Gastrocnemius medialis (tissue), 4 donors: ENCODE measurements around the gene TEX55. TPM values are rescaled to one million over a fixed set of nuclear protein-coding genes. Genes with fewer than 3 reads are reported as not detected.
"Not testable (repeated sequence)": the region's sequence is repeated elsewhere in the genome, so short reads cannot be mapped to it uniquely, and the experiment has no call there.

Source experiments
- ATAC-seq, 2 donors: fragments of 150-250 bp; one replicate each; pipeline ENCODE4 v1.9.1; 2016
- DNase-seq, 2 donors: peaks; one replicate each; pipeline ENCODE4 v3.0.0-alpha.2; 2019
- H3K27ac ChIP-seq, 4 donors: fragments of 200-600 bp; sonication (generic); 1 replicate in 1 of 4; 2 replicates in 3 of 4; pipeline ENCODE4 v1.5.1; 2016 to 2018; ENCODE audit warnings: mild to moderate bottlenecking in 2 of 4, moderate library complexity in 1 of 4
- H3K27me3 ChIP-seq, 3 donors: fragments of 200-600 bp; sonication (generic) in 2 of 3; 1 replicate in 1 of 3; 2 replicates in 2 of 3; pipeline versions ENCODE4 v1.5.1 to v1.6.0; 2016 to 2019; ENCODE audit warnings: mild to moderate bottlenecking in 1 of 3, moderate library complexity in 1 of 3
- H3K36me3 ChIP-seq, 2 donors: fragments of 200-600 bp; sonication (generic) in 1 of 2; one replicate each; pipeline ENCODE4 v1.5.1; 2017 to 2018
- H3K4me1 ChIP-seq, 2 donors: fragments of 200-600 bp; sonication (generic) in 1 of 2; one replicate each; pipeline ENCODE4 v1.5.1; 2016 to 2017; ENCODE audit warnings: mild to moderate bottlenecking in 2 of 2
- H3K4me3 ChIP-seq, 4 donors: fragments of 200-600 bp; sonication (generic) in 3 of 4; 1 replicate in 1 of 4; 2 replicates in 3 of 4; pipeline ENCODE4 v1.5.1; 2016 to 2019; ENCODE audit warnings: mild to moderate bottlenecking in 2 of 4
- H3K9me3 ChIP-seq, 3 donors: fragments of 200-600 bp; sonication (generic) in 2 of 3; 1 replicate in 1 of 3; 2 replicates in 2 of 3; pipeline ENCODE4 v1.5.1; 2016 to 2019
- POLR2A ChIP-seq, 2 donors: fragments of 450-650 bp; IDR thresholded peaks; one replicate each; pipeline ENCODE4 v1.6.1; 2017; ENCODE audit warnings: antibody characterized with exemption in 2 of 2, mild to moderate bottlenecking in 2 of 2, moderate library complexity in 2 of 2
- in situ Hi-C, 4 donors: fragments of 200-750 bp; cut with MboI; loops; one replicate each; pipeline versions ENCODE4 v1.15.0 to v1.8.0; 2017; ENCODE audit warnings: low sequenced_read_pairs in 4 of 4
- intact Hi-C: fragments of 100-400 bp; cut with DNase I; formaldehyde crosslinking; loops from one replicate; pipeline ENCODE4 v1.15.1; 2023; ENCODE audit warnings: low total_unique reads
- total RNA-seq, 4 donors: library from RNA; depleted of rRNA; stranded (reverse); fragments of >200 nt; gene quantifications; one replicate each; pipeline versions ENCODE4 v1.1.0 to v1.2.3, GENCODE V29; 2016
- TF ChIP-seq, protein P1 (sequence below), 5 experiments: fragments of 450-650 bp in 3 of 5; fragments of 200-600 bp in 2 of 5; sonication (generic) in 2 of 5; IDR thresholded peaks in 4 of 5; conservative IDR thresholded peaks in 1 of 5; 1 replicate in 4 of 5; 2 replicates in 1 of 5; pipeline ENCODE4 v1.5.1; 2016 to 2019; ENCODE audit warnings: antibody characterized with exemption in 5 of 5, mild to moderate bottlenecking in 3 of 5, moderate library complexity in 3 of 5

TEX55 gene
- total RNA-seq, 4 donors from 2014 or later: not detected

DNA sequence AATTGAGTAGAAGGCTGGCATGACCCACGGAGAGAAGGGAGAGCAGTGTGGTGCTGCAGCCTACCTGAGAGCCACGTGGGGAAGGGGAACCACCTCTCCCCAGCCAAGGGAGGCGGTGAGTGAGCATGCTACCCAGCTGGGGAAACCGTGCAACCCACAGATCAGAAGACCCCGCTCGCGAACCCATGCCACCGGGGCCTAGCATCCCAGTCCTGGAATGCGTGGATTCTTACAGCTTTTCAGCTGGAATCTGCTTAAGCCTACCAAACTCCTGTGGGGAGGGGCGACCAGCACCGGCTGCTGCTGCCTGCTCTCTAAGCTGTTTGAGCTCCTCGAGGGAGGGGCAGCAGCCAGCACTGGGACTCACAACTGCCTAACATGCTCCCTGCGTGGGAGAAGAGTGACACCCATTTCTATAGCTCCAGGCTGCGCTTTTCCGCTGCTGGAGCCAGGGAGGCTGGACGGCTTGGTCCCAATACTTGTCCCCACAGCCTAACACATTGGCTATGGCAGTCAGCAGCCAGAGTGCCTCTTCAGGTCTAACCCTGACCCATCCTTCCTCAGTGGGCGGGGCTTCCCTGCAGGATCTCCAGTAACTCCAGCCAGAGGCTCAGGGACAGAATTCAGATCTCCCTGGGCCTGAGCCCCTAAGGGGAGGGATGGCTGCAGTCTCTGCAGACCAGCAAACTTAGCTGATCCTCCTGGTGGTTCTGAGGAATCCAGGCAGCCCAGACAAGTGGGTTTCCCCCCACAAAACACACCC is 20.0 kb upstream of the TEX55 start:
- Histone ChIP-seq H3K27me3 (no peaks in the 10 kb centered on the region), H3K4me3 (no peak overlapping the region), H3K36me3 (no peaks in the 10 kb centered on the region), H3K27ac (no peak overlapping the region), H3K4me1 (no peaks in the 10 kb centered on the region), H3K9me3 (no peaks in the 10 kb centered on the region)
- TF ChIP-seq, protein P1, sequence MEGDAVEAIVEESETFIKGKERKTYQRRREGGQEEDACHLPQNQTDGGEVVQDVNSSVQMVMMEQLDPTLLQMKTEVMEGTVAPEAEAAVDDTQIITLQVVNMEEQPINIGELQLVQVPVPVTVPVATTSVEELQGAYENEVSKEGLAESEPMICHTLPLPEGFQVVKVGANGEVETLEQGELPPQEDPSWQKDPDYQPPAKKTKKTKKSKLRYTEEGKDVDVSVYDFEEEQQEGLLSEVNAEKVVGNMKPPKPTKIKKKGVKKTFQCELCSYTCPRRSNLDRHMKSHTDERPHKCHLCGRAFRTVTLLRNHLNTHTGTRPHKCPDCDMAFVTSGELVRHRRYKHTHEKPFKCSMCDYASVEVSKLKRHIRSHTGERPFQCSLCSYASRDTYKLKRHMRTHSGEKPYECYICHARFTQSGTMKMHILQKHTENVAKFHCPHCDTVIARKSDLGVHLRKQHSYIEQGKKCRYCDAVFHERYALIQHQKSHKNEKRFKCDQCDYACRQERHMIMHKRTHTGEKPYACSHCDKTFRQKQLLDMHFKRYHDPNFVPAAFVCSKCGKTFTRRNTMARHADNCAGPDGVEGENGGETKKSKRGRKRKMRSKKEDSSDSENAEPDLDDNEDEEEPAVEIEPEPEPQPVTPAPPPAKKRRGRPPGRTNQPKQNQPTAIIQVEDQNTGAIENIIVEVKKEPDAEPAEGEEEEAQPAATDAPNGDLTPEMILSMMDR (IDR thresholded peaks at IDR 0.05 in 4 of 5, conservative IDR thresholded peaks at IDR 0.05 in 1 of 5): no peak
- TF ChIP-seq POLR2A (IDR thresholded peaks at IDR 0.05): no peak
- in situ Hi-C loops: no loop called here
- ATAC-seq (no peak), DNase-seq (no peak)
- intact Hi-C loops: no loop called here

DNA sequence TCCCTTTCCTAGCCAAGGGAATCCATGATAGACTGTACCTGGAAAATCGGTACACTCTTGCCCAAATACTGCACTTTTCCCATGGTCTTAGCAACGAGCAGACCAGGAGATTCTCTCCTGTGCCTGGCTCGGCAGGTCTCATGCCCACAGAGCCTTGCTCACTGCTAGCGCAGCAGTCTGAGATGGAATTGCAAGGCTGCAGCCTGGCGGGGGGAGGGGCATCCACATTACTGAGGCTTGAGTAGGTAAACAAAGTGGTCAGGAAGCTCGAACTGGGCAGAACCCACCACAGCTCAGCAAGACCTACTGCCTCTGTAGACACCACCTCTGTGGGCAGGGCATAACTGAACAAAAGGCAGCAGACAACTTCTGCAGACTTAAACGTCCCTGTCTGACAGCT is 15.7 kb upstream of the TEX55 start:
- H3K36me3 ChIP-seq: not testable (repeated sequence)

DNA sequence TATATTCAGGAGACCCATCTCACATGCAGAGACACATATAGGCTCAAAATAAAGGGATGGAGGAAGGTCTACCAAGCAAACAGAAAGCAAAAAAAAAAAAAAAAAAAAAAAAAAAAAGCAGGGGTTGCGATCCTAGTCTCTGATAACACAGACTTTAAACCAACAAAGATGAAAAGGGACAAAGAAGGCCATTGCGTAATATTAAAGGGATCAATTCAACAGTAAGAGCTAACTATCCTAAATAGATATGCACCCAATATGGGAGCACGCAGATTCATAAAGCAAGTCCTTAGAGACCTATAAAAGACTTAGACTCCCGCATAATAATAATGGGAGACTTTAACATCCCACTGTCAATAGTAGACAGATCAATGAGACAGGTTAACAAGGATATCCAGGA is 13.7 kb upstream of the TEX55 start:
- DNase-seq, H3K27ac ChIP-seq, H3K4me3 ChIP-seq, H3K4me1 ChIP-seq, in situ Hi-C loops, H3K9me3 ChIP-seq, H3K36me3 ChIP-seq, ATAC-seq, H3K27me3 ChIP-seq, intact Hi-C loops: not testable (repeated sequence)

More for the DNA sequence above, 15.7 kb upstream of the TEX55 start:
- H3K27me3 ChIP-seq, DNase-seq, in situ Hi-C loops, H3K4me1 ChIP-seq, intact Hi-C loops, H3K27ac ChIP-seq, H3K4me3 ChIP-seq, H3K9me3 ChIP-seq, ATAC-seq: not testable (repeated sequence)

DNA sequence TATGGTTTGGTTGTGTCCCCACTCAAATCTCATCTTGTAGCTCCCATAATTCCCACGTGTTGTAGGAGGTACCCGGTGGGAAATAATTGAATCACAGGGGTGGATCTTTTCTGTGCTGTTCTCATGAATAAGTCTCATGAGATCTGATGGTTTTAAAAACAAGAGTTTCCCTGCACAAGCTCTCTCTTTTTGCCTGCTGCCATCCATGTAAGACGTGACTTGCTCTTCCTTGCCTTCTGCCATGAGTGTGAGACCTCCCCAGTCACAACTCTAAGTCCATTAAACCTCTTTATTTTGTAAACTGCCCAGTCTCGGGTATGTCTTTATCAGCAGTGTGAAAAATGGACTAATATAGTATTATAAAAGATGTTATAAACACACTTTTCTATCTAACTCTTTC is 6.6 kb upstream of the TEX55 start:
- H3K27me3 ChIP-seq, in situ Hi-C loops, DNase-seq, H3K9me3 ChIP-seq, H3K27ac ChIP-seq, ATAC-seq, H3K4me3 ChIP-seq, H3K4me1 ChIP-seq, intact Hi-C loops, H3K36me3 ChIP-seq: not testable (repeated sequence)

DNA sequence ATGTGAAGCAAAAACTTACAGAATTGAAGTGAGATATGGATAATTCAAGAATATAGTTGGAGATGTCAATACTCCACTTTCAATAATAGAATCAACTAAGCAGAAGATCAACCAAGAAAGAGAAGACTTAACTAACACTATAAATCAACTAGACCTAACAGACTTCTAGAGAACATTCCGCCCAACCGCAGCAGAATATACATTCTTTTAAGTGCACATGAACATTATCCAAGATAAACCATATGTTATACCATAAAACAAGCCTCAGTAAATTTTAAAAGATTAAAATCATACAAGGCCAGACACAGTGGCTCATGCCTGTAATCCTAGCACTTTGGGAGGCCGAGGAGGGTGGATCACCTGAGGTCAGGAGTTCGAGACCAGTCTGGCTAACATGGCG is 5.5 kb upstream of the TEX55 start:
- no peak for ATAC-seq
- no peaks in the 10 kb centered on the region for H3K27me3 ChIP-seq

DNA sequence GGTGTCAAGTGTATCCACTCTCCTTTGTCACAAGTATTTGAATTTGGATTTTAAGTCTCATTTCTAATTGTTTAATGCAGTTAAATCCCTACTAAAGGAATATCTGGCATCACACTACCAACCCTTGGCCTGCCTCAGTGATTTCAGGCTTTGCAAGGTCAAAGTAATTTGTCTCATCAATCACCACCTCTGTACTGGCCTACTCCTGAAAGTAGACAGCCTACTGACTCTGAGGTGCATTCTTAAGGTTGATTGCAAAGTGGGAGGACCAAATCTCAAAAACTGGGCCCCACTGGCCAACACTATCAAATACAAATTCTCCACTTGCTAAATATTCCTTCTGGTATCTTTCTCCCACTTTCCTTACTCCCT is 851 bp upstream of the TEX55 start:
- TF ChIP-seq POLR2A (IDR thresholded peaks at IDR 0.05): no peak
- TF ChIP-seq, protein P1 (IDR thresholded peaks at IDR 0.05 in 4 of 5, conservative IDR thresholded peaks at IDR 0.05 in 1 of 5): no peak
- ATAC-seq (no peak), DNase-seq (no peak)
- no peaks in the 10 kb centered on the region for H3K9me3 ChIP-seq
- no peak overlapping the region for H3K4me3 ChIP-seq
- in situ Hi-C loops (no loop called here), intact Hi-C loops (no loop called here)
- no peak overlapping the region for H3K27ac ChIP-seq
- H3K4me1 ChIP-seq: no peaks in the 10 kb centered on the region
- no peaks in the 10 kb centered on the region for H3K36me3 ChIP-seq
- H3K27me3 ChIP-seq: no peaks in the 10 kb centered on the region

More for the DNA sequence above, 5.5 kb upstream of the TEX55 start:
- TF ChIP-seq, protein P1 (IDR thresholded peaks at IDR 0.05 in 4 of 5, conservative IDR thresholded peaks at IDR 0.05 in 1 of 5): no peak
- intact Hi-C loops: no loop called here
- in situ Hi-C loops: no loop called here
- no peaks in the 10 kb centered on the region for H3K9me3 ChIP-seq
- no peaks in the 10 kb centered on the region for H3K36me3 ChIP-seq
- H3K4me3 ChIP-seq: no peak overlapping the region
- no peak for DNase-seq
- no peaks in the 10 kb centered on the region for H3K4me1 ChIP-seq
- H3K27ac ChIP-seq: no peak overlapping the region
